ENCODE data around the gene TOPBP1. TPM values are rescaled to one million over a fixed set of nuclear protein-coding genes. Genes with fewer than 3 reads are reported as not detected.
"Not testable (repeated sequence)": the region's sequence is repeated elsewhere in the genome, so short reads cannot be mapped to it uniquely, and the experiment has no call there.

Gene TOPBP1
- total RNA-seq, 4 donors from 2014 or later = 16.5 to 29.3 (median 21.9) TPM

GRCh38 chr3:133667118-133667517 is 5.4 kb upstream of the TOPBP1 start:
- no peak for TF ChIP-seq POLR2AphosphoS5 (IDR thresholded peaks at IDR 0.05)
- no peak for TF ChIP-seq CTCF (IDR thresholded peaks at IDR 0.05)
- no peak for TF ChIP-seq POLR2A (IDR thresholded peaks at IDR 0.05)
- TF ChIP-seq EP300 (IDR thresholded peaks at IDR 0.05) = no peak
- Histone ChIP-seq H3K27ac (no peak overlapping the region), H3K4me1 (peaks cover 0 to 18% (median 4%) of the 10 kb centered on the region in 3 donors), H3K27me3 (no peaks in the 10 kb centered on the region), H3K36me3 (no peaks in the 10 kb centered on the region), H3K4me3 (no peak overlapping the region), H3K9me3 (no peaks in the 10 kb centered on the region)
- ATAC-seq = no peak
- 82 to 91% methylated on average over 1 to 2 of the region's 2 CpGs for WGBS, 2 donors (ENCODE audit: low coverage in 1 of 2)

GRCh38 chr3:133665188-133665587 is 3.4 kb upstream of the TOPBP1 start:
- WGBS, 2 donors (ENCODE audit: low coverage in 1 of 2) = 90 to 92% methylated on average over 2 to 3 of the region's 3 CpGs
- H3K27me3 ChIP-seq, ATAC-seq, H3K9me3 ChIP-seq, H3K27ac ChIP-seq, H3K36me3 ChIP-seq, H3K4me3 ChIP-seq: not testable (repeated sequence)
- peaks cover 0 to 30% (median 9%) of the 10 kb centered on the region in 3 donors for H3K4me1 ChIP-seq

GRCh38 chr3:133663569-133664313 is 2.0 kb upstream of the TOPBP1 start:
- Histone ChIP-seq H3K4me1 (peaks cover 0 to 33% (median 9%) of the 10 kb centered on the region in 3 donors), H3K9me3 (no peaks in the 10 kb centered on the region), H3K4me3 (no peak overlapping the region), H3K27me3 (no peaks in the 10 kb centered on the region), H3K27ac (no peak overlapping the region), H3K36me3 (peaks cover 0 to 3% of the 10 kb centered on the region in 2 donors)
- WGBS, 2 donors (ENCODE audit: low coverage in 1 of 2) = 48 to 53% methylated on average over 4 to 7 of the region's 7 CpGs
- TF ChIP-seq POLR2A (IDR thresholded peaks at IDR 0.05) (no peak), CTCF (IDR thresholded peaks at IDR 0.05) (peak in 3 of 4 experiments; percentile 14 to 48 (median 17))
- ATAC-seq = no peak

GRCh38 chr3:133662278-133662651 is 524 bp upstream of the TOPBP1 start:
- 1 to 3% methylated on average over 5 to 6 of the region's 7 CpGs for WGBS, 2 donors (ENCODE audit: low coverage in 1 of 2)
- Histone ChIP-seq H3K27me3 (no peaks in the 10 kb centered on the region), H3K27ac (peak overlapping the region; percentile 60 to 89 (median 83)), H3K4me3 (peak overlapping the region; percentile 93 to 94), H3K9me3 (no peaks in the 10 kb centered on the region), H3K4me1 (peaks cover 0 to 33% (median 9%) of the 10 kb centered on the region in 3 donors), H3K36me3 (peaks cover 0 to 18% of the 10 kb centered on the region in 2 donors)
- TF ChIP-seq EP300 (IDR thresholded peaks at IDR 0.05) (no peak), POLR2A (IDR thresholded peaks at IDR 0.05) (no peak), CTCF (IDR thresholded peaks at IDR 0.05) (no peak), POLR2AphosphoS5 (IDR thresholded peaks at IDR 0.05) (no peak)
- ATAC-seq = no peak

- ATAC-seq = no peak
- no peaks in the 10 kb centered on the region for H3K9me3 ChIP-seq
- peaks cover 0 to 33% (median 9%) of the 10 kb centered on the region in 3 donors for H3K4me1 ChIP-seq
- TF ChIP-seq POLR2A (IDR thresholded peaks at IDR 0.05) (no peak), POLR2AphosphoS5 (IDR thresholded peaks at IDR 0.05) (no peak), EP300 (IDR thresholded peaks at IDR 0.05) (no peak), CTCF (IDR thresholded peaks at IDR 0.05) (no peak)
- no peak overlapping the region for H3K27ac ChIP-seq
- peaks cover 0 to 42% of the 10 kb centered on the region in 2 donors for H3K36me3 ChIP-seq
- no peaks in the 10 kb centered on the region for H3K27me3 ChIP-seq
- 51 to 83% methylated on average over 2 of the region's 2 CpGs for WGBS, 2 donors (ENCODE audit: low coverage in 1 of 2)
- no peak overlapping the region for H3K4me3 ChIP-seq
Measured at GRCh38 chr3:133659806-133660205, 1.9 kb downstream of the TOPBP1 start.
